SK-N-SH treated with all-trans-retinoic acid at 6 μM for 48 hours (cell line): ENCODE measurements around the gene ANO5.

Source experiments
- ARNTL ChIP-seq: fragments of 450-650 bp; formaldehyde crosslinking; IDR thresholded peaks from 2 replicates; pipeline ENCODE4 v1.5.0; 2020; ENCODE audit warnings: low read depth, mild to moderate bottlenecking, moderate library complexity, borderline replicate concordance
- CSDC2 ChIP-seq: fragments of 250-450 bp; sonication (Bioruptor Pico); IDR thresholded peaks from 2 replicates; pipeline ENCODE4 v1.5.0; 2020; ENCODE audit warnings: mild to moderate bottlenecking, moderate library complexity
- GLIS3 ChIP-seq: fragments of 250-450 bp; sonication (Bioruptor Pico); IDR thresholded peaks from 2 replicates; pipeline ENCODE4 v1.5.0; 2020; ENCODE audit warnings: mild to moderate bottlenecking, moderate library complexity
- ISL1 ChIP-seq: fragments of 250-450 bp; sonication (Bioruptor Pico); IDR thresholded peaks from 2 replicates; pipeline ENCODE4 v2.1.2; 2022; ENCODE audit warnings: mild to moderate bottlenecking, moderate library complexity
- RARB ChIP-seq: fragments of 250-450 bp; sonication (Bioruptor Pico); IDR thresholded peaks from 2 replicates; pipeline ENCODE4 v1.8.0; 2021; ENCODE audit warnings: mild to moderate bottlenecking, moderate library complexity
- ZFP30 ChIP-seq: fragments of 450-650 bp; formaldehyde crosslinking; IDR thresholded peaks from 2 replicates; pipeline ENCODE4 v1.5.0; 2022; ENCODE audit warnings: mild to moderate bottlenecking, moderate library complexity
- ZNF565 ChIP-seq: fragments of 450-650 bp; formaldehyde crosslinking; conservative IDR thresholded peaks from 2 replicates; pipeline ENCODE4 v1.5.0; 2020; ENCODE audit warnings: low read depth, mild to moderate bottlenecking, moderate library complexity

- TF ChIP-seq ZNF565 (CRISPR knock-in tag) (no peak), ISL1 (CRISPR knock-in tag) (no peak), ZFP30 (no peak), GLIS3 (no peak), ARNTL (no peak), CSDC2 (CRISPR knock-in tag) (no peak), RARB (CRISPR knock-in tag) (no peak)
Observed at GRCh38 chr11:22249871-22250270, 57.0 kb downstream of the ANO5 start.
